Testis (tissue), 2 donors: ENCODE measurements around the gene SAMD4A.

ENCODE experiments used
- CTCF ChIP-seq, 3 experiments: fragments of 450-650 bp in 2 of 3; fragments of 200-600 bp in 1 of 3; sonication (generic) in 1 of 3; IDR thresholded peaks; one replicate each; pipeline ENCODE4 v1.5.1; 2016 to 2019; ENCODE audit warnings: antibody characterized with exemption in 3 of 3, mild to moderate bottlenecking in 2 of 3, moderate library complexity in 1 of 3
- POLR2A ChIP-seq: fragments of 450-650 bp; IDR thresholded peaks from one replicate; pipeline ENCODE4 v1.6.1; 2017; ENCODE audit warnings: antibody characterized with exemption, mild to moderate bottlenecking, moderate library complexity

DNA sequence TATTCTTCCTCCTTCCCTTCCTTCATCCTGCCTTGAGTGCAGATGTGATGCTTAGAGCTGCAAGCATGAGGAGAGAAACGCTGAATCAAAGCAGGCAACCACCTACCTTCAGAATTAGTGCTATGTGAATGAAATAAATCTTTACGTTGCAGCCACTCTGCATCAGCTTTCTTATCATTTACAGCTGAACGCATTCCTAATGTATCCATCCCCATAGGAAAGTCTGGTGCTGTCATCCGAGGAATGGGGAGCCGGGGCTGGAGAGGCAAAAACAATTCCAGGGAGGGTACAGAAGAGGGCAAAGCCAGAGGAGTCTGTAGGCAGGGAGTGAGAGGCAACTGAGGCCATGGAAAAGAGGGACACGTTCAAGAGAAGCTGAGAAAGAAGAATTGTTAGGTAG is 245.7 kb downstream of the SAMD4A start:
- TF ChIP-seq CTCF (IDR thresholded peaks at IDR 0.05) (no peak), POLR2A (no peak)
